Stimulated activated CD4-positive, alpha-beta T cell treated with anti-CD3 and anti-CD28 coated beads, Interleukin-1b, Interleukin-23, amount 100 ng/mL, for 4 hours (primary cell): ENCODE measurements around the gene ITPKA.

Experiments used
- DNase-seq, 2 donors: peaks; one replicate each; pipeline ENCODE4 v3.0.0-alpha.2; 2020; ENCODE audit warnings: low read depth in 2 of 2

Gene ITPKA

DNA sequence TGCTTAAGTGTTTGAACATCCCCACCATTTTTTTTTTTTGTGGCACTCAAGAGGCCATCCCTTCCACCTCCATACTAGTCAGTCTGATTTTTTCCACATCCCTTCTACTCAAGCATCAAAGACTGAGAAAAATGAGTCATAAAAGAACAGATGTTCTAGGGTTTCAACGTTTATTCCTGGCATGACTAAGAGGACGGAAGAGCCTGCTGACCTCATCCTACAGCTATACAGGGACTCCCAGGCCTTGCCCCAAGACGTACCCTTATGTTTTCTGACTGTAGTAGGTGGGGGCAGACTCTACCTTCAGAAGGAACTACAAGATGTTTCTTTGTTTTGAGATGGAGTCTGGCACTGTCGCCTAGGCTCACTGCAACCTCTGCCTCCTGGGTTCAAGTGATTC, 3.3 kb upstream of the ITPKA start:
- no peak for DNase-seq

GRCh38 chr15:41491889-41492288, 1.8 kb upstream of the ITPKA start:
- no peak for DNase-seq

GRCh38 chr15:41492597-41493204, 973 bp upstream of the ITPKA start:
- DNase-seq: no peak

DNA sequence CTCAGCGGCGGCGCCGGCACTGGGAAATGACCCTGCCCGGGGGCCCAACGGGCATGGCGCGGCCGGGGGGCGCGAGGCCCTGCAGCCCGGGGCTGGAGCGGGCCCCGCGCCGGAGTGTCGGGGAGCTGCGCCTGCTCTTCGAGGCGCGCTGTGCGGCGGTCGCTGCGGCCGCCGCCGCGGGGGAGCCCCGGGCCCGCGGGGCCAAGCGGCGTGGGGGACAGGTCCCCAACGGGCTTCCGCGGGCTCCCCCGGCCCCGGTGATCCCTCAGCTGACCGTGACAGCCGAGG, 172 bp downstream of the ITPKA start:
- DNase-seq: no peak

GRCh38 chr15:41494190-41494921, 682 bp downstream of the ITPKA start:
- DNase-seq: peak in 1 of 2 donors; percentile 33

- DNase-seq: peak in 1 of 2 donors; percentile 33
These were observed 1.5 kb downstream of the ITPKA start for GRCh38 chr15:41494922-41495735.

DNA sequence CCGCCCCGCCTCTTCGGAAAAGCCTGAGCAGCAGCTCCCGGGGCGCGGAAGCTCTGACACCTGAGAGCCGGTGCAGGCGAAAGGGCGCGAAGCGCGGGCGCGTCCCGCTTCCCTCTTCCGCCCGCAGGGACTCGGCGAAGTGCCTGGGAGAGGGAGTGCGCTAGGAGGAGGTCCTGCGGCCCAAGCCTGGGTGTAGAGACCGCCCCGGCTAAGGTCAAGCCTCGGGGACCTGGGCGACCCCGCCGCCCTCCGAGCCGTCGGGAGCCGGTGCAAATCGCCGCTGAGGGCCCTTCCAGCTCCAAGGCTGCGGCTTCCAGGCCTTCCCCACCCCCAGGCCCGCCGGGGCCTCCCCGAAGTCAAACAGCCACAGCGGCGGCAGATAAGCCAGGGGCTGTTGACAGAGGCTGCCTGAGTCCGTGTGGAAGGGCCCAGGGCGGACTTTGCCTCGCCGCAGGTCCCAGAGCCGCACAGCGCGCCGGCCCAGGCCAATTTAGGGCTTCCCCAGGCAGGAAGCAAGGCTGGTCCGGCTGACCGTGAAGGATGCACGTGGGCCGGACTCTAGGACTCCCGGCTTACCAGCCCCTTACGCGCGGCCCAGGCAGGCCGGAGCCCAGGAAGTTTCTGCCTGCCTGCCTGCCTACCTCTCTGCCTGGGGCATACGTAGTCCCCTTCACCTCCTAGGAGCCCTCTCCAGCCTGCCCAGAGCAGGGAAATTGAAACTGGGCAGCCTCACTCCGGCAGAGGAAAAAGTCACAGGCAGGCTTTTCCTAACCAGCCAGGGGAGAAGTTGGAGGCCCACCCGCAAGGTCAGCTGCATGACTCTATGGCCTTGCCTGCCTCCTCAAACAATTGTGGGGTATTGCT, 2.3 kb downstream of the ITPKA start:
- DNase-seq: no peak

DNA sequence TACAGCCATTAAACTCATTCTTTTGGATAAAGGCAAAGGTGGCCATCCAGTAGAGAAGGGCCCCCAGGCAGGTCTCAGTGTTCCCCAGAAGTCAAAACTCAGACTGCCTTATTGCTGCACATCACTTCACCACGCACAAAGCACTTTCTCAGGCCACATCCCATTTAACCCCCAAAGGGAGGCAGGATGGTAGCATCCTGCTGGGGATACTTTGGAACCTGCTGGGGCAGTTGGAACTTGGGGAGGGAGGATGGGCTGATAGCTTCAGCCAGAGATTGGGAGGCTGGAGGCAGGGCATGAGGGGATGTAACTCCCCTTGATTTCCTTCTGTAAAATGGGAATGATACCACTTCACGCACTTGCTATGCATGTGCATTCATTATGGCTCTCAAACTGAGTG, 5.0 kb downstream of the ITPKA start:
- DNase-seq: no peak

GRCh38 chr15:41499109-41499851, 5.6 kb downstream of the ITPKA start:
- no peak for DNase-seq

DNA sequence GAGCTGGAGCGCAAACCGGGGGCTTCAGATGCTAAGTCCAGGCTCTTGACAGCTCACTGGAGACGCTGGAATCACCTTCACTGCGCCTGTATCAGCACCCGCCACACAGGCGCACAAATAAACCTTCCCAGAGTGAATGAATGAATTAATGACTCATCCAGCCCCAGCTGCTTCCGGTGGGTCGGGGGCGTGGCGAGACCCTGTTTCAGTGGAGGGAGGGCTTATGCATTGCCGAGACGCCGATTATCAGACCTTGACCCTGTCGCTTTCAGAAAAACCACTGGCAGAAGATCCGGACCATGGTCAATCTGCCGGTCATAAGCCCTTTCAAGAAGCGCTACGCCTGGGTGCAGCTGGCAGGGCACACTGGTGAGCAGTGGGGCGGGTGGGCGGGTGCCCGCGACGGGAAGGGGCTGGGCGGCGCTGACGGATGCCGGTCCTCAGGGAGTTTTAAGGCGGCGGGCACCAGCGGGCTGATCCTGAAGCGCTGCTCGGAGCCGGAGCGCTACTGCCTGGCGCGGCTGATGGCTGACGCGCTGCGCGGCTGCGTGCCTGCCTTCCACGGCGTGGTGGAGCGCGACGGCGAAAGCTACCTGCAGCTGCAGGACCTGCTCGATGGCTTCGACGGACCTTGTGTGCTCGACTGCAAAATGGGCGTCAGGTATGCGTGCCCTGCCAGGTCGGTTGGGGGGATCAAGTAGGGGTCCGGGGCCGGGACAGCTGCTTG, 7.7 kb downstream of the ITPKA start:
- peak in 1 of 2 donors; percentile 34 for DNase-seq

DNA sequence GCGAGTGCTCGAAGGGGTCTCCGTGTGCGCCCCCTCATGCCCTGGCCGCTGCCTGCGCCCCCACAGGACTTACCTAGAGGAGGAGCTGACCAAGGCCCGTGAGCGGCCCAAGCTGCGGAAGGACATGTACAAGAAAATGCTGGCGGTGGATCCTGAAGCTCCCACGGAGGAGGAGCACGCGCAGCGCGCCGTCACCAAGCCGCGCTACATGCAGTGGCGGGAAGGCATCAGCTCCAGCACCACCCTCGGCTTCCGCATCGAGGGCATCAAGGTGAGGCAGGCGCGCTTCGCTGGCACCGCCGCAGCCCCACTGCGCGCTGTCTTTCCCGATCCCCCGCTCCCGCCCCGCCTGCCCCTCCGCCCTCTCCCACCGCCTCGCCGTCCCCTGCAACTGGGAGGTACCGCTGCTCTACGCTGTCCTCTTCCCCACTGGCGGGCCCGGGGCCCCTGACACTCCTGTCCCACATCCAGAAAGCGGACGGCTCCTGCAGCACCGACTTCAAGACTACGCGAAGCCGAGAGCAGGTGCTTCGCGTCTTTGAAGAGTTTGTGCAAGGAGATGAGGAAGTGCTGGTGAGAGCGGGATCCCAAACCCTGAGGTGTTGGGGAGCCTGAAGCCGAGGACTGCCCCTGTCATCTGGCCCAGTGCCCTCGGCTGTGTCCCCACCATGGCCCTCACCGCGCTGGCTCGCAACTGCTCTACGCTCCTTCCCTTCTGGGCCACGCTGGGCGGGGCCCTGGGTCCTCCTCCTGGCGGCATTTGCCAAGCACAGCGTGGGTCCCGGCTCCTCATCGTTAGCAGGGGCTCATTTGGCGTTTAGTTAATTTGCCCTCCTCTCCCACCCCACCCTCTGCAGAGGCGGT, 8.5 kb downstream of the ITPKA start:
- no peak for DNase-seq

- DNase-seq: no peak
These were observed 9.4 kb downstream of the ITPKA start for GRCh38 chr15:41502795-41503668.

DNA sequence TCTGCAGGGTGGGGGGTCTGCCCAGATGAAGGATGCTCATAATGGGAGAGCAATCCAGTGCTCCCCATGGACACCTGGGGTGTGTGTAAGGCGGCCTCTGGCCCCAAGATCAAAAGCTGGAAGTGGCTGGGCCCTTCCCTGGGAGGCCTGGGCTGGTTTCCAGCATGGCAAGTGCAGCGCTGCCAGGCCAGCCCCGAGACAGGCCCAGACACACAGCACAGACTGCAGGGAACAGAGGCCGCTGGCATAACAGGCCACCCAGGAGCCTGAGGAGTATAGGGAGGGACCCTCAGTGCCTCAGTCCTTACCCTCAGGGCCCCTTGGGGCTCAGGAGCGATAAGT, 10.0 kb downstream of the ITPKA start:
- DNase-seq: no peak

DNA sequence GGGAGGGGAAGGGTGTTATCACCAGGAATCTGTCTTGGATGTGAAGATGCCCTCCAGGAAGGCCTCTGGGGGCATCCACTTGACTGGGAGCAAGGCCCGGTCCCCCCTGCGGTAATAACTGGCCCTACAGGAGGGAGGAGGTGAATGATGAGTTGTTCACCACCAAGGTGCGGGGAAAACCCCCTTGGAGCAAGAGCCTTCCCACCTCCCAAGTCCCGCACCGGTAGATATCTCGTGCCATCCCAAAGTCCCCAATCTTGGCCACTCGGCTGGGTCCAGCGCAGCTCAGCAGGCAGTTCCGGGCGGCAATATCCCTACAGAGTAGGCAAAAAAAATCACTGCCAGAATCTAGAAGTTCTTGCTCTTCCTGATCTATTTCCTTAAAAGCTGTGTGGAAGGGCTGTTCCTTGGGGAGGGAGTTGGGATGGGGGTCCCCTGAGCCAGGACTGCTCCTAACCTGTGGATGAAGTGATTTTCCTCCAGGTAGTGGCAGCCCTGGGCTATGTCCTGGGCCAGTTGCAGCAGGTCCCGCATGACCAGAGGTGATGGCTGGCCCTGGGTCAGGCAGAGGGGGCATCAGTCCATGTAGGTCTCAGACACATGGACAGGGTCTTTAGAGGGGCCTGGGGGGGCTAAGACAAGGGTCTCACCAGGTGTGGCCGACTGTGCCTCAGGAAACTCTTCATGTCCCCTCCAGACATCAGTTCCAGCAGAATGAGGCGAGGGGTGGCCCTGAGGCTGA, 11.2 kb downstream of the ITPKA start:
- no peak for DNase-seq

DNA sequence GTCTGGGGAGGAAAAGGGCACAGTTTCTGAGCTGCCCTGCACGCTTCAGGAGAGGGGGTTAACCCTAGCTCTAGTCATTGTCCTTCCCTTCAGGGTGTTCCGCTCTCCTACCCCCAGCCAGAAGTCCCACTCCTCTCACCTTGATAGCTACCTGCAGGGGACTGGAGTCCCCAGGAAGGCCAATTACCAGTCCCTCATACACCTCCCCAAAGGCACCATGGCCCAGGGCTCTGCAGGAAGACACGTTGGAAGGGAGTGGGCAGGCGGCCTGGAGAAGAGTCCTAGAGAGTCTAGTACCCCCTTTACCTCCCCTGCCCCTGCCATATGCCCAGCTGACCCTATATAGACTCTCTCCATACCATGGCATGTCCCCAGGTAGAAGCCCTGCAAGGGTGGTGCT, 12.1 kb downstream of the ITPKA start:
- no peak for DNase-seq

GRCh38 chr15:41506796-41507341, 13.2 kb downstream of the ITPKA start:
- no peak for DNase-seq

DNA sequence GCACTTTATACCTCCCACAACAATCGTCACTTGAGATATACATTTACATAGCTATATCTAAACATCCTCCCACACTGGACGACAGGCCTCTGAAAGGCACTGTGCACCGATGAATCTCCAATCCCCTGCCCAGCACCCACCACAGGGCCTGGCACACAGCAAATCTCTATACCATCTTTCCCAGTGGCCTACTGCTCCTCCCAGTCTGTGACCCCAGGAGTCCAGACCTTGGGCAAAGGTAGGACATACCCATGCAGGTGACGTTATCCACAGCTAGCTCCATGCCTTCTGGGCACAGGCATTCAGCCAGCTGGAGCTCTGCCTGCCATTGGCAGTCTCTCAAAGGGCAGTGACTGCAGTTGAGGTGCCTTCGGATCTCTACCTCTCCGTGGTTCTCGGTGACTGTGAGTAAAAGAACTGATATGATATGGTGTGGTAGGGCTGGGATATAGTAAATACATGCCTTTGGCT, 14.2 kb downstream of the ITPKA start:
- DNase-seq: no peak

DNA sequence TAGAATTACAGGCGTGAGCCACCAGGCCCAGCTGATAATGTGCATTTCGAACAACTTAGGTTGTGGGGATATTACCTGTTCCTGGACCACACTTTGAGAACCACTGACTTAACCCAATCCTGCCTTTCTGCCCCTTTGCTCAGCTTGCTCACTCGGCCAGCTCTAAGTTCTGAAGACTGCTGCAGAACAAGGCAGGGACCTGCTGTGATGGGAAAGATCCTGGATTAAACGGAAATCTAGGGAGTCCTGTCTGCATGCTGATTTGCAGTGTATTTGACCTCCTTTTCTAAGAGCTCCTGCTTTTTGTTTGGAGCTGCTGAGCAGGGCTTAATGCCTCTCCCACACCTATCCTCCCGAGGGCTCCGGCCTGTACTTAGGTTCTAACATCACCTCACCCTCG, 17.1 kb downstream of the ITPKA start:
- DNase-seq: no peak
